Measurements from ENCODE around the gene SBF2. TPM values are rescaled to one million over a fixed set of nuclear protein-coding genes. Genes with fewer than 3 reads are reported as not detected.

The SBF2 gene
- total RNA-seq, 3 donors from 2014 or later (not counting 1 experiment from before 2014, with no cell fraction given): 25.2 to 26.9 (median 26.3) TPM

DNA sequence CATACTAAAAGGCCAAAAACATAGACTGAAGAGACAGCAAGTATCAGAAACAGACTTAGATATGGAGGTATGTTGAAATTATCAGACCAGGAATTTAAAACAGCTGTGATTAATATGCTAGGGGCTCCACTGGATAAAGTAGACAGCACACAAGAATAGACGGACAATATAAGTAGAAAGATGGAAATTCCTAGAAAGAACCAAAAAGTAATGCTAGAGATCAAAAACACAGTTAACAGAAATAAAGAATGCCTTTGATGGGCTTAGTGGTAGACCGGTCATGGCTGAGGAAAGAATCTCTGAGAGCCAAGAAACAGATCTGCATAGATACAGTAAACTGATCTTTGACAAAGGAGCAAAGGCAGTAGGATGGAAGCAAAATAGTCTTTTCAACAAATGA lies 380.0 kb downstream of the SBF2 start:
- Mint-ChIP-seq H3K27me3 (ENCODE audit: low read depth in 2 of 2) (no peaks in the 10 kb centered on the region), H3K4me3 (no peak overlapping the region), H3K4me1 (no peaks in the 10 kb centered on the region), H3K9me3 (no peaks in the 10 kb centered on the region), H3K36me3 (no peaks in the 10 kb centered on the region), H3K27ac (no peak overlapping the region)
- no peaks in the 10 kb centered on the region for H3K27me3 ChIP-seq (ENCODE audit: control insufficient read depth, insufficient read depth, low read length)
- DNase-seq (no peak), ATAC-seq (no peak)
- no peak overlapping the region for H3K27ac ChIP-seq (ENCODE audit: low read length)
- H3K36me3 ChIP-seq (ENCODE audit: control insufficient read depth, insufficient read depth, low read length): no peaks in the 10 kb centered on the region
- intact Hi-C loops (cut with micrococcal nuclease): no loop called here
- H3K9me3 ChIP-seq (ENCODE audit: control insufficient read depth, insufficient read depth, low read length): no peaks in the 10 kb centered on the region
- H3K4me1 ChIP-seq (ENCODE audit: control insufficient read depth, insufficient read depth, low read length): no peaks in the 10 kb centered on the region
- H3K4me3 ChIP-seq (ENCODE audit: low read length): no peak overlapping the region
- 93% methylated on average over 2 of the region's 2 CpGs for WGBS (ENCODE audit: insufficient coverage)
- TF ChIP-seq, protein P1, sequence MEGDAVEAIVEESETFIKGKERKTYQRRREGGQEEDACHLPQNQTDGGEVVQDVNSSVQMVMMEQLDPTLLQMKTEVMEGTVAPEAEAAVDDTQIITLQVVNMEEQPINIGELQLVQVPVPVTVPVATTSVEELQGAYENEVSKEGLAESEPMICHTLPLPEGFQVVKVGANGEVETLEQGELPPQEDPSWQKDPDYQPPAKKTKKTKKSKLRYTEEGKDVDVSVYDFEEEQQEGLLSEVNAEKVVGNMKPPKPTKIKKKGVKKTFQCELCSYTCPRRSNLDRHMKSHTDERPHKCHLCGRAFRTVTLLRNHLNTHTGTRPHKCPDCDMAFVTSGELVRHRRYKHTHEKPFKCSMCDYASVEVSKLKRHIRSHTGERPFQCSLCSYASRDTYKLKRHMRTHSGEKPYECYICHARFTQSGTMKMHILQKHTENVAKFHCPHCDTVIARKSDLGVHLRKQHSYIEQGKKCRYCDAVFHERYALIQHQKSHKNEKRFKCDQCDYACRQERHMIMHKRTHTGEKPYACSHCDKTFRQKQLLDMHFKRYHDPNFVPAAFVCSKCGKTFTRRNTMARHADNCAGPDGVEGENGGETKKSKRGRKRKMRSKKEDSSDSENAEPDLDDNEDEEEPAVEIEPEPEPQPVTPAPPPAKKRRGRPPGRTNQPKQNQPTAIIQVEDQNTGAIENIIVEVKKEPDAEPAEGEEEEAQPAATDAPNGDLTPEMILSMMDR (IDR thresholded peaks at IDR 0.05): no peak

DNA sequence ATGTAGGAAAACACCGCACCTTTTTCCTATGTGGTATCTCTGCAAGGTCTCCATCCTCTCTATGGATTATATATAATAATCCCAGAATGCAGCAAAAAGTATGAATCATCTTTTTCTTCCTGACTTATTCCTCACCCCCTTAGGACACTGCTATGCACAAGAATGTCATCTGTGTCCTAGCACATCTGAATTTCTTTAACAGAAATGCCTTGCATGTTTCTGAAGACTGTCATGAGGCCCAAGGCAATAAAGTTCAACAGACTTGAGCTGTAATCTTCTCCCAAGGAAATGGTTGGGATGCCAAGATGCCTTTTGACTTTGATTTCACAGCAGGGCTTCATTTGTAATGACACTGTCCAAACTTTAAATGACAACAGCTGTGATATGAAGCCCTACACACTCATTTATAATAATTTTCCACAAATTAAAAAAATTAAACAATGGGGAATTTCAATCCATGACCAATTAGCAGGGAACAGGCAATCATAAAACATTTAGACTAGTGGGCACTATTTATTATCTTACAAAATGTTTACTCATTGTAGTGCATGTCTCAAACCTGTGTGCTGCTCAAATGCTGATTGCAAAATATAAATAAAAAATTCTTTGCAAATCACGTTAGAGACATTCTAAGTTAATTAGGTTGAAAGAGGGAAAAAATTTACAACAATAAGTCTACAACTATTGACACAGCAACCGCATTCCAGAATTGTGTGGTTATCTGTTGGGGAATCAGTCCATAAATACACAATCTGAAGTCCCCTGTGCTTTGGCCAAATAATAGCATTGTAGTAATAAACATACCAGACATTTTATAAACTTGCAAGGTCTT lies 387.8 kb downstream of the SBF2 start:
- Histone ChIP-seq H3K9me3 (ENCODE audit: control insufficient read depth, insufficient read depth, low read length) (no peaks in the 10 kb centered on the region), H3K4me1 (ENCODE audit: control insufficient read depth, insufficient read depth, low read length) (no peaks in the 10 kb centered on the region), H3K27me3 (ENCODE audit: control insufficient read depth, insufficient read depth, low read length) (no peaks in the 10 kb centered on the region), H3K4me3 (ENCODE audit: low read length) (no peak overlapping the region), H3K27ac (ENCODE audit: low read length) (no peak overlapping the region), H3K36me3 (ENCODE audit: control insufficient read depth, insufficient read depth, low read length) (no peaks in the 10 kb centered on the region)
- H3K27me3 Mint-ChIP-seq (ENCODE audit: low read depth in 2 of 2): no peaks in the 10 kb centered on the region
- H3K4me1 Mint-ChIP-seq: no peaks in the 10 kb centered on the region
- ATAC-seq: no peak
- no peak for DNase-seq
- no peak overlapping the region for H3K4me3 Mint-ChIP-seq
- no peaks in the 10 kb centered on the region for H3K36me3 Mint-ChIP-seq
- no peaks in the 10 kb centered on the region for H3K9me3 Mint-ChIP-seq
- intact Hi-C loops (cut with micrococcal nuclease): no loop called here
- TF ChIP-seq, protein P1 (IDR thresholded peaks at IDR 0.05): no peak
- no peak overlapping the region for H3K27ac Mint-ChIP-seq
- WGBS (ENCODE audit: insufficient coverage): 100% methylated on average over 1 of the region's 3 CpGs

DNA sequence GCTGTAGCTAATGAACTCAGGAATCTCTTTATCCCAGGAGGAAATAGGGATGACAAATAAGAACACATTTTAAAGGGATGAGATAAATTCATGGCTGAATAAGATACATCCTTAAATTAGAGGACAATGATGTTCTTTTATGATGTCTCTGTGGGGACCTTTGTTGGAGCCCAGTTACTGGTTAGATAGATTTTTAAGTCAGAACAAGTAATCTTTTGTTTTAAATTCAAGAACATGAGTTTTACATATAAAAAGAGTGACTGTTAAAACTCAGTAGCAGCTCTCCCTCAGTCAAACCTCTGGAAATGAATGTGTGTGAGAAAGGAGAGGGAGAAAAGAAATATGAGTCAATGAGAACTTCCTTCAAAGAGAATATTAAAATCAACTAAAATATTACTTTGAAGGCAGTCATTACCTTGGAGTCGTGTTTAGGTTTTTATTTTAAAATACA lies 388.5 kb downstream of the SBF2 start:
- Mint-ChIP-seq H3K4me3 (no peak overlapping the region), H3K27ac (no peak overlapping the region), H3K27me3 (ENCODE audit: low read depth in 2 of 2) (no peaks in the 10 kb centered on the region), H3K9me3 (no peaks in the 10 kb centered on the region), H3K36me3 (no peaks in the 10 kb centered on the region), H3K4me1 (no peaks in the 10 kb centered on the region)
- no peaks in the 10 kb centered on the region for H3K9me3 ChIP-seq (ENCODE audit: control insufficient read depth, insufficient read depth, low read length)
- ATAC-seq (no peak), DNase-seq (no peak)
- H3K36me3 ChIP-seq (ENCODE audit: control insufficient read depth, insufficient read depth, low read length): no peaks in the 10 kb centered on the region
- no peak overlapping the region for H3K4me3 ChIP-seq (ENCODE audit: low read length)
- no peak overlapping the region for H3K27ac ChIP-seq (ENCODE audit: low read length)
- intact Hi-C loops (cut with micrococcal nuclease): no loop called here
- WGBS (ENCODE audit: insufficient coverage): no CpG with 5 or more reads among the region's 1 CpG
- TF ChIP-seq, protein P1 (IDR thresholded peaks at IDR 0.05): no peak
- no peaks in the 10 kb centered on the region for H3K27me3 ChIP-seq (ENCODE audit: control insufficient read depth, insufficient read depth, low read length)
- H3K4me1 ChIP-seq (ENCODE audit: control insufficient read depth, insufficient read depth, low read length): no peaks in the 10 kb centered on the region

Data from natural killer cell (primary cell).